Activated naive CD4-positive, alpha-beta T cell treated with anti-CD3 and anti-CD28 coated beads, Interleukin-2, amount 50 U/mL, for 24 hours (primary cell): ENCODE results near the gene RYR3.

ENCODE experiments used
- H3K27ac Mint-ChIP-seq: one replicate; pipeline ENCODE4 v1.8.0; 2021; ENCODE audit warnings: mild to moderate bottlenecking, mixed read lengths
- H3K27me3 Mint-ChIP-seq: one replicate; pipeline ENCODE4 v1.8.0; 2021; ENCODE audit warnings: mixed read lengths
- H3K36me3 Mint-ChIP-seq: one replicate; pipeline ENCODE4 v1.8.0; 2021; ENCODE audit warnings: mixed read lengths
- H3K4me1 Mint-ChIP-seq: one replicate; pipeline ENCODE4 v1.8.0; 2021; ENCODE audit warnings: mixed read lengths
- H3K4me3 Mint-ChIP-seq: one replicate; pipeline ENCODE4 v1.8.0; 2021; ENCODE audit warnings: mild to moderate bottlenecking, mixed read lengths
- H3K9me3 Mint-ChIP-seq: one replicate; pipeline ENCODE4 v1.8.0; 2021; ENCODE audit warnings: mixed read lengths

The RYR3 gene

GRCh38 chr15:33309602-33310276, 1.0 kb upstream of the RYR3 start:
- Mint-ChIP-seq H3K36me3 (no peaks in the 10 kb centered on the region), H3K27ac (no peak overlapping the region), H3K27me3 (peaks cover 40% of the 10 kb centered on the region), H3K4me3 (no peak overlapping the region), H3K4me1 (peaks cover 5% of the 10 kb centered on the region), H3K9me3 (no peaks in the 10 kb centered on the region)

- Mint-ChIP-seq H3K4me3 (no peak overlapping the region), H3K27ac (no peak overlapping the region), H3K9me3 (no peaks in the 10 kb centered on the region), H3K36me3 (no peaks in the 10 kb centered on the region), H3K4me1 (peaks cover 5% of the 10 kb centered on the region), H3K27me3 (peaks cover 36% of the 10 kb centered on the region)
These were observed 675 bp downstream of the RYR3 start for GRCh38 chr15:33311312-33311971.

- Mint-ChIP-seq H3K27me3 (peaks cover 42% of the 10 kb centered on the region), H3K27ac (no peak overlapping the region), H3K36me3 (no peaks in the 10 kb centered on the region), H3K9me3 (no peaks in the 10 kb centered on the region), H3K4me3 (no peak overlapping the region), H3K4me1 (peaks cover 5% of the 10 kb centered on the region)
These were observed 2.7 kb downstream of the RYR3 start for GRCh38 chr15:33313491-33313890.

- H3K27ac Mint-ChIP-seq: no peak overlapping the region
- H3K4me1 Mint-ChIP-seq: peaks cover 5% of the 10 kb centered on the region
- H3K4me3 Mint-ChIP-seq: no peak overlapping the region
- no peaks in the 10 kb centered on the region for H3K9me3 Mint-ChIP-seq
- no peaks in the 10 kb centered on the region for H3K36me3 Mint-ChIP-seq
- peaks cover 40% of the 10 kb centered on the region for H3K27me3 Mint-ChIP-seq
These were observed 3.3 kb downstream of the RYR3 start for GRCh38 chr15:33314069-33314468.

- peaks cover 31% of the 10 kb centered on the region for H3K27me3 Mint-ChIP-seq
- H3K4me1 Mint-ChIP-seq: peaks cover 5% of the 10 kb centered on the region
- H3K36me3 Mint-ChIP-seq: no peaks in the 10 kb centered on the region
These were observed 4.3 kb downstream of the RYR3 start for GRCh38 chr15:33315044-33315443.

GRCh38 chr15:33317896-33318295, 7.1 kb downstream of the RYR3 start:
- no peaks in the 10 kb centered on the region for H3K9me3 Mint-ChIP-seq
- H3K4me1 Mint-ChIP-seq: no peaks in the 10 kb centered on the region
- no peak overlapping the region for H3K4me3 Mint-ChIP-seq
- no peaks in the 10 kb centered on the region for H3K36me3 Mint-ChIP-seq
- H3K27me3 Mint-ChIP-seq: peaks cover 13% of the 10 kb centered on the region
- no peak overlapping the region for H3K27ac Mint-ChIP-seq

More at GRCh38 chr15:33315044-33315443, 4.3 kb downstream of the RYR3 start:
- Mint-ChIP-seq H3K9me3 (no peaks in the 10 kb centered on the region), H3K4me3 (no peak overlapping the region), H3K27ac (no peak overlapping the region)

- H3K27ac Mint-ChIP-seq: no peak overlapping the region
- H3K4me1 Mint-ChIP-seq: peaks cover 20% of the 10 kb centered on the region
- peaks cover 8% of the 10 kb centered on the region for H3K27me3 Mint-ChIP-seq
- no peaks in the 10 kb centered on the region for H3K36me3 Mint-ChIP-seq
- H3K9me3 Mint-ChIP-seq: no peaks in the 10 kb centered on the region
- H3K4me3 Mint-ChIP-seq: no peak overlapping the region
These were observed 9.2 kb downstream of the RYR3 start for GRCh38 chr15:33320017-33320416.

GRCh38 chr15:33322091-33322490, 11.3 kb downstream of the RYR3 start:
- no peaks in the 10 kb centered on the region for H3K36me3 Mint-ChIP-seq
- peaks cover 7% of the 10 kb centered on the region for H3K27me3 Mint-ChIP-seq
- no peak overlapping the region for H3K27ac Mint-ChIP-seq
- H3K9me3 Mint-ChIP-seq: no peaks in the 10 kb centered on the region
- no peak overlapping the region for H3K4me3 Mint-ChIP-seq
- peaks cover 22% of the 10 kb centered on the region for H3K4me1 Mint-ChIP-seq

- no peaks in the 10 kb centered on the region for H3K9me3 Mint-ChIP-seq
- H3K27me3 Mint-ChIP-seq: peaks cover 10% of the 10 kb centered on the region
- no peaks in the 10 kb centered on the region for H3K36me3 Mint-ChIP-seq
- peaks cover 22% of the 10 kb centered on the region for H3K4me1 Mint-ChIP-seq
- no peak overlapping the region for H3K27ac Mint-ChIP-seq
- no peak overlapping the region for H3K4me3 Mint-ChIP-seq
These were observed 13.8 kb downstream of the RYR3 start for GRCh38 chr15:33324609-33325008.

- Mint-ChIP-seq H3K9me3 (no peaks in the 10 kb centered on the region), H3K4me1 (peaks cover 22% of the 10 kb centered on the region), H3K27me3 (peaks cover 19% of the 10 kb centered on the region), H3K27ac (no peak overlapping the region), H3K36me3 (no peaks in the 10 kb centered on the region), H3K4me3 (no peak overlapping the region)
These were observed 16.1 kb downstream of the RYR3 start for GRCh38 chr15:33326908-33327307.

GRCh38 chr15:33328106-33328505, 17.3 kb downstream of the RYR3 start:
- Mint-ChIP-seq H3K27me3 (peaks cover 22% of the 10 kb centered on the region), H3K4me1 (peaks cover 21% of the 10 kb centered on the region), H3K4me3 (no peak overlapping the region)

GRCh38 chr15:33329457-33329856, 18.7 kb downstream of the RYR3 start:
- H3K27ac Mint-ChIP-seq: no peak overlapping the region
- no peaks in the 10 kb centered on the region for H3K36me3 Mint-ChIP-seq
- no peaks in the 10 kb centered on the region for H3K9me3 Mint-ChIP-seq
- H3K4me1 Mint-ChIP-seq: peaks cover 8% of the 10 kb centered on the region
- no peak overlapping the region for H3K4me3 Mint-ChIP-seq
- H3K27me3 Mint-ChIP-seq: peaks cover 31% of the 10 kb centered on the region

More at GRCh38 chr15:33328106-33328505, 17.3 kb downstream of the RYR3 start:
- H3K36me3 Mint-ChIP-seq: no peaks in the 10 kb centered on the region
- no peak overlapping the region for H3K27ac Mint-ChIP-seq
- no peaks in the 10 kb centered on the region for H3K9me3 Mint-ChIP-seq

GRCh38 chr15:33330931-33331330, 20.2 kb downstream of the RYR3 start:
- Mint-ChIP-seq H3K27ac (no peak overlapping the region), H3K9me3 (no peaks in the 10 kb centered on the region), H3K36me3 (no peaks in the 10 kb centered on the region), H3K4me1 (no peaks in the 10 kb centered on the region), H3K27me3 (peaks cover 35% of the 10 kb centered on the region), H3K4me3 (no peak overlapping the region)

- Mint-ChIP-seq H3K4me1 (no peaks in the 10 kb centered on the region), H3K4me3 (no peak overlapping the region), H3K27me3 (peaks cover 1% of the 10 kb centered on the region), H3K9me3 (no peaks in the 10 kb centered on the region), H3K27ac (no peak overlapping the region), H3K36me3 (no peaks in the 10 kb centered on the region)
These were observed 31.2 kb downstream of the RYR3 start for GRCh38 chr15:33341953-33342352.

GRCh38 chr15:33343275-33343674, 32.5 kb downstream of the RYR3 start:
- Mint-ChIP-seq H3K36me3 (no peaks in the 10 kb centered on the region), H3K4me1 (no peaks in the 10 kb centered on the region), H3K27ac (no peak overlapping the region), H3K27me3 (peaks cover 1% of the 10 kb centered on the region), H3K9me3 (no peaks in the 10 kb centered on the region), H3K4me3 (no peak overlapping the region)

- no peak overlapping the region for H3K27ac Mint-ChIP-seq
- no peak overlapping the region for H3K4me3 Mint-ChIP-seq
These were observed 33.3 kb downstream of the RYR3 start for GRCh38 chr15:33344111-33344510.

More at GRCh38 chr15:33344111-33344510, 33.3 kb downstream of the RYR3 start:
- peaks cover 1% of the 10 kb centered on the region for H3K27me3 Mint-ChIP-seq
- no peaks in the 10 kb centered on the region for H3K9me3 Mint-ChIP-seq
- H3K36me3 Mint-ChIP-seq: no peaks in the 10 kb centered on the region
- H3K4me1 Mint-ChIP-seq: no peaks in the 10 kb centered on the region
